Glomerular endothelial cell (primary cell): Measurements from ENCODE around the gene RUNX1. TPM values are rescaled to one million over a fixed set of nuclear protein-coding genes. Genes with fewer than 3 reads are reported as not detected.

Experiments
- DNase-seq: peaks from one replicate; pipeline ENCODE4 v3.0.0-alpha.2; 2011; ENCODE audit warnings: low read depth, low spot score; ENCODE audit errors: extremely low read depth
- total RNA-seq: library from RNA; depleted of rRNA; stranded (reverse); fragments of >200 nt; gene quantifications from 2 replicates; pipeline ENCODE4 v1.2.3, GENCODE V29; 2015

The RUNX1 gene
- total RNA-seq, 1 donor from 2014 or later, result 11.6 TPM

DNA sequence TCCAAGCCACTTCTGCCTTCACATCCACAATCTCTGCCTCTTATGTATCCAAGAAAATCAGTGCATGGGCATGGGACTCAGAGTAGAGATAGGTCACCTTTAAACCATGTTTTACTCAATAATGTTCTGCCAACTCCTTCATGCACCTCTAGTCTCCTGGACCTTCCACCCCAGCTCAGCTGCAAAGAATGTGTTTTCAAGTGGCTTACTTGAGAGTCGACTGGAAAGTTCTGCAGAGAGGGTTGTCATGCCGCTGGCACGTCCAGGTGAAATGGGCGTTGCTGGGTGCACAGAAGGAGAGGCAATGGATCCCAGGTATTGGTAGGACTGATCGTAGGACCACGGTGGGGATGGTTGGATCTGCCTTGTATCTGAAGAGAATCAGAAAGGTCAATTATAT lies 250.0 kb downstream of the RUNX1 start:
- DNase-seq, result no peak

DNA sequence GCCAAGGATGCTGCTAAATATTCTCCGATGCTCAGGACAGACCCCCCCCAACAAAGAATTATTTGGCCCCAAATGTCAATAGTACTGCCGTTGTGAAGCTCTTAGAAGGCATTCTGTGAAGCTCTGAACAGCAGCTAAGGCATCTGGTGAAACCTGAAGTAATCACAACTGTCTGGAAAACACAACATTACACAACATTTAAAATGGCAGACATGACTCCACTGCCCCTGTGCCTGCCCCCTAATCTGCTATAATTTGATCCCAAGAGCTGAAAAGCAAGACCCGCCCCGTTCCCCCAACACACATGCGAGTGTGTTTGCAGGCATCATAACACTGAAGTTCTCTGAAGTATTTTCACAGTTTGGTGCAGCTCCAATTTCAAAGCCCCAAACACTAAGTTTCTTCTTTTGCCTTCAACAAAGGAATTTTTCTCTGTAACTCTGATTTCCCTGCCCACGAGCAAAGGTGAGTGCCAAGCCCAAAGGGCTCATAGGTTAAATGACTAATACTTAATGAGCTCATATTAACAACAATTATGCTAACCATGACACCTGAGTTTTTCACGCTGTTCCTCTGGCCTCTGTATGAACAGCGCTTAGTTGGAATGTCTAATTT lies 251.1 kb downstream of the RUNX1 start:
- DNase-seq, result no peak

DNA sequence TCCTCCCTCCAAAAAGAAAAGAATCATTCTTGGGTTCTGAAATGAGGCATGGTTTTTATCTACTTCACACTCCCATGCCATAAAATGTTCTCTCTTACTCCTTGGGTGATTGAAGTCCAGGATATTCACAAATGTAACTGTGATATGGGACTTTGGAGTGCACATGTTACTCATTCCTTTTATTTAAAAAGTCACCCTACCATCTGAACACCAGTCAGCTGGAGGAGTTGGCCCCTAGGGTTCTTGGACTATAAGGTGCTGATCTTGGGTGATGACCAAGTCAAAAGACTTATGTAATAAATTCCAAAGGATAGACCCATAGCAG lies 251.9 kb downstream of the RUNX1 start:
- DNase-seq, result no peak

DNA sequence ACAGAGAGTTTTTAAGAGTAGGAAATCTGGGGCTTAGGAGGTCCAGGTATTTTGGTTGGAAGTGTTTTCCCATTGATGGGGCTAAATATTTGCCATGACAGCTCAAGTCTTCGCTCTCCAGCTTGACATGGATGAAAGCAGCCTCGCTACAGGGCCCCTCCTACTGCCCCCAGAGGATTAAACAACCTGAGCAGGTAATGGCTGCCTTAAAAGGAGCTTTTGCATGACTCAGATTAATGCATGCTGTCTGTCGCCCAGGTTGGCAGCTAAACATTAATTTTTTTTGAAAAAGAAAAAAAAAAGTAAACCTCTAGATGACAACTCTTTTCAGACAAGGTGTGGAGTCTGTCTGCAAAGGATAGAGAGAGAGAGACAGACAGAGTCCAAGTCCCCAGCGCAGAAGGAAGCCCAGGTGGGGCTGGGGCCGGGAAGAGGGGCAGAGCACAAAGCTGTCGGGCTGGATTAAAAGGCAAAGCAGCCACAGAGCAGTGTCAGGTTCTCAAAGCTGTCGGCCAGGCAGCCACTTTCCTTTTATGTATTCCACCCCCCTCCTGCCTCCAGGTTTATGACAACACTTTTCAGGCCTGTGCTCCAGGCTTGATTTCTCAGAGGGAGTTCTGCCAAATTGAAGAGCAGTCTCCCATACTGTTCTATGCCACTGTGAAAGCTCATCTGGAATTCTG lies 252.4 kb downstream of the RUNX1 start:
- no peak for DNase-seq

DNA sequence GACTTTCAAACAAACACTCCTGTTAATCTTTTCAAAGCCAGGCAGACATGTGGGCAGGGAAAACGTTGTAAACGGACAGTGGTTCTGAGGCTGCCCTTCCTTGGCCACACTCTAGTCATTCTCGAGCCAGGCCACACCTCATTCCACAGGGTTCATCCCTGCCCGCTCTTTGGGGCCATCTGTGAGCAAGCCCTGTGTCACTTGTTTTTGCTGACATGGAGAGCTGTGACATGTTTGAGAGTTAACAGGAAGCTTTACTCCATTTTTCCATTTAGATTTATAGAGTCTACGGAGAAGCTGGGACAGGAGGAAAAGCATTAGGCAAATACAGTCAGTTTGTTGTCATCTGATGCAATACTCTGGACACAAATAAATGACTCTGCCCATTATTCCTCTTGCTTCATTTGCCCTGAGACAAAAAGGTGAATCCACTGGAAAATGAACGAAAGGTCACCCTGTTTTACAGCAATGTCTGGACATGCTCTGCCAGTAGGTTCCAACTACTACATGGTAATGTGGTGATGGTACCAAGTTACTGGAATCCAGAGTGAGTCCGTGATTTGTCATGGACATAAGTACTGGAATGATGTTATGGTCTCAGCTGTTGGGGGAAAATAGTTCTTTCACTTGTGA lies 253.4 kb downstream of the RUNX1 start:
- no peak for DNase-seq

DNA sequence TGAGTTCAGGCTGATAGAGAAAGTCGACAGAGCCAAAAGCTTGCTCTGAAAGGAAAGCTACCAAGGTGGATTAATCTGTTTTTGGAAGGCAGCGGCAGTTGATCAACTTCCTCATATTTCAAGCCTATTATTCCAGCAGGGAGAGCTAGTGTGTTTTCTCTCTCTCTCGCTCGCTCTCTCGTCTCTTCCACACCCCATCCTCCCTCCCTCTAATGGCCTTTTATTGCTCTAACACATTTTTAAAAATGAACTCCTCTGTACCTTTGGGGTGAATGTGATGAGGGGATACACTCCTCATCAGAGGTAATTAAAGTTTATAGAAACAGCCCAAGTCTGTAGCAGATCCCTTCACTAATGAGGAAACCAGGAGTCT lies 253.9 kb downstream of the RUNX1 start:
- DNase-seq, result no peak

DNA sequence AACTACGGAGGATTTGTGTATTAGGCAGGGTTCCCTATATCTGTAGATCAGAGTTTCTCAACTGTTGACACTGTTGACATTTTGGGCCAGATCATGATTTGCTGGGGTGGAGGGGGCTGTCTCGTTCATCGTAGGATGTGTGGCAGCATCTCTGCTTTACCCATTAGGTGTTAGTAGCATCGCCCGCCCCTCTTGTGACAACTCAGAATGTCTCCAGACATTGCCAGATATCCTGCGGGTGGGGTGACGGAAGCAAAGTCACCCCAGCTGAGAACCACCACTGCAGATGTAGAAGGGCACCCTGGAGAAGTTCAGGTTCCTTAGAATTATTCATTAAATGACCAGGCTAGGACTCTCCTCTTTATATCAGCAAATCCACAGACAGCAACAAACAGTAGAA lies 254.4 kb downstream of the RUNX1 start:
- no peak for DNase-seq

DNA sequence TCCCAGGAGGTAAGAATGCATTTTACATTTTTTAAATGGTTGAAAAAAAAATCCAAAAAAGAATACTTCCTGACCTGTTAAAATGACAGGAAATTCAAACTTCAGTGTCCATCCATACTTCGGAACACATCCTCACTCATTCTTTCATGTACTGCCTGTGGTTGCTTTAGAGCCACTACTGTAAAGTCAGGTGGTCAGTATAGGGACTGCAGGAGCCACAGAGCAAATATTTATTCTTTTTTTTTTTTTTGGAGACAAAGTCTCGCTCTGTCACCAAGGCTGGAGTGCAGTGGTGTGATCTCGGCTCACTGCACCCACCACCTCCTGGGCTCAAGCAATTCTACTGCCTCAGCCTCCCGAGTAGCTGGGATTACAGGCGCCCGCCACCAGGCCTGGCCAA lies 255.6 kb downstream of the RUNX1 start:
- no peak for DNase-seq

DNA sequence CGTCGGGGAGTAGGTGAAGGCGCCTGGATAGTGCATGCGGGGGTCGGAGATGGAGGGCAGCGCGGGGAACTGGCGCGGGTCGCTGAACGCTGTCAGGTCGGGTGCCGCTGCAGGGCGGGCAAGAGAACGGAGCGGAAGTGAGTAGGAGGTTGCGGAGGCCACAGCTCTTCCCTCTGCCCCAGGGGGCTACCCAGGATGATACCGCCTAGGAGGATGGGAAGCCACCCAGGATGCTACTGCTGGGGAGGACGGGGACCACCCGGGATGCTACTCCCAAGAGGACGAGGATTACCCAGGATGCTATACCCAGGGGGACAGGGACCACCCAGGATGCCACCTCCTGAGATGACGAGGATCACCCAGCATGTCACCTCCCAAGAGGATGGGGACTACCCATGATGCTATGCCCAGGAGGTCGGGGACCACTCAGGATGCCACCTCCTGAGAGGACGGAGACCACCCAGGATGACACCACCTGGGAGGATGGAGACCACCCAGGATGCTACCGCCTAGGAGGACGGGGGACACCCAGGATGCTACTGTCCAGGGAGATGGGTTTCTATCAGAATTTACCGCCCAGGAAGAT lies 256.5 kb downstream of the RUNX1 start:
- DNase-seq, result no peak

DNA sequence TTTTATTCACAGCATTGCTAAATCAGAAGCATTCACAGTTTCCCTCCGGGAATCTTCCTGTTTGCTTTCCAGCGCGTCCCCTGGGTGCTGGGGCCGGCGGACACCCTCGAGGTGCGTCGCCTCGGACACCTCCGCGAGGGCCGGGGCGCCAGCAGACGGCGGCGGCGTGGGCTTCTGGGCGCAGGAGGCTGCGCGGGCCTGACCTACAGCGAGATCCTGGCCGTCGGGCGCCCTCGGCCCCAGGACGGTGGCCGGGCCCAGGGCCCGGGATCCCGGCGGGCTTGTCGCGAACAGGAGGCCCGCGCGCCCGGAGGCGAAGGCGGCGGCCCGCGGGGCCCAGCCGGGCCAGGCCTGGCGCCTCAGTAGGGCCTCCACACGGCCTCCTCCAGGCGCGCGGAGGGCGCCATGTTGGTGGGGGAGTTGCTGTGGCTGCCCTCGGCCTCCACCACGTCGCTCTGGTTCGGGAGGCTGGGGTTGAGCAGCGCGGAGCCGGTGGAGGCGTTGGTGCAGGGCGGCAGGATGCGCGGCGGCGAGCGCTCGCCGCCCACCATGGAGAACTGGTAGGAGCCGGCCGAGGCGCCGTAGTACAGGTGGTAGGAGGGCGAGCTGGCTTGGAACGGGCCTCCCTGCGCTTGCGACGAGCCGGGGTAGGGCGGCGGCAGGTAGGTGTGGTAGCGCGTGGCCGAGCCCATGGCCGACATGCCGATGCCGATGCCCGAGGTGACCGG lies 257.2 kb downstream of the RUNX1 start:
- no peak for DNase-seq

DNA sequence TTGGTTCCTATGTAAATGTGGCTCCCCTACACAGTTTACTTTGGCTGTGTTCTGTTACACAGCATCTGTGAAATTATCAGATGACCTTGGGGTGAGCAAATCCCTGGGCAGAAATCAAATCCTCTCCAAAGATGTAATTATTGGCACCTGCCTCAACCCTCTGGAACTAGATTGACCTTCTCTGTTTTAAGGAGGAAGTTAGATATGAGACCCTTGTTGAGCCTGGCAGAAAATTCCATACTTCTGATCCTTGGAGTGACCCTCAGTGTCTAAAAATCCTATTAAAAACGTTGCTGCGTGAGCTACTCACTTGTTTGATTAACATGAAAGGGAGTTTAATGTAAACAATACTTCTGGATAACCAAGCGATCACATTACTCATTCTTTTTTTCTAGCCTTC lies 258.3 kb downstream of the RUNX1 start:
- DNase-seq, result no peak

DNA sequence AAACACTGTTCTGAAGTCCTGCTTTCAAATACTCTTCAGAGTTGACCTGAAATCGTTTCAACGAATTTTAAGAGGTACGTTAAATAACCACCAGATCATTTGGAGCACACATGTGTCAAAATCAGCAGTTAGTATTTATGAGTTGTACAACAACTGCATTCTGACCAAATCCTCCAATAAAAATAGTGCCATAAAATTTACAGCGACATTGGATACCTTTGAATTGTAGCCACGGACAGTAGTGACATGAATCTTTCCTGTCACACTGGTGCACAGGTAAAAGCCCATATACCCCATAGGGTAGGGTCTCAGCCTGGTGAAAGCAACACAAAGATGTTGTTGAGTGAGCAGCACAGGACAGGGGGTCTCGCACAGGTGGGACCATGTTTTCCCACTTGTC lies 258.8 kb downstream of the RUNX1 start:
- no peak for DNase-seq

DNA sequence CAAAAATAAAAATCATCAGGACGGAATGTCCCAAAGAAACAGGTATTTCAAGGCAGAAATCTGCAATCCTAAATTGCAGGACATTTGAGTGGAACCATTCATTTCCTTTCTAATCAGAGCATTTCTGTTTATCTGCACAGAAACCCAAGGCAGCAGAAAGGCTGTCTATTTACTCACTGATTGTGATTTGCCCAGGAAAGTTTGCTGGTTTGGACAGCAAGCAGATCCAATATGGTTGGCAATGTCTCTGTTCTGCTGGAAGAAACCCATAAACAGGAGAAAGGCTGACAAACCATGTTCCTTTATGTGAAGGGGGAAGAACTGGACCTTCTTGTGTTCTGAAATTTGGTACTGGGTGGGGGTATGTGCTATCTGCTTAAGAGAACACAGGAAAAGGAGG lies 260.2 kb downstream of the RUNX1 start:
- no peak for DNase-seq

DNA sequence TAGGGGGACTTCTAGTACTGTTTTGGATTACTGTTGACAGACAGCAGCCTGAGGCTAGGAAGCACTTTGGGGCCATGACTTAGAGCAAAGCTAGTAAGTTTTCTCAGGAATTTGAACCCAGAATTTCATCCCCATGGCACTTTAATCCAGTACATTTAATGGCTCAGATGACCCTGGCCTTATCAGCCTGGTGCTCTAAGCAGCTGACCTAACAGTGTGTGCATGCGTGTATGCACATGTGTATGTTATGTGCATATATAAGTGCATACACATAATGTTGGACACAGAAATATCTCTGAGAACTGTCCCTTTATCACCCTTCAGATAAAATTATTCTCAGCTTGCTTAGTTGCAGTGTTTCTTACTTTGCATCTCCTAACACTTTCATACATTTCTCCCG lies 265.3 kb downstream of the RUNX1 start:
- no peak for DNase-seq

DNA sequence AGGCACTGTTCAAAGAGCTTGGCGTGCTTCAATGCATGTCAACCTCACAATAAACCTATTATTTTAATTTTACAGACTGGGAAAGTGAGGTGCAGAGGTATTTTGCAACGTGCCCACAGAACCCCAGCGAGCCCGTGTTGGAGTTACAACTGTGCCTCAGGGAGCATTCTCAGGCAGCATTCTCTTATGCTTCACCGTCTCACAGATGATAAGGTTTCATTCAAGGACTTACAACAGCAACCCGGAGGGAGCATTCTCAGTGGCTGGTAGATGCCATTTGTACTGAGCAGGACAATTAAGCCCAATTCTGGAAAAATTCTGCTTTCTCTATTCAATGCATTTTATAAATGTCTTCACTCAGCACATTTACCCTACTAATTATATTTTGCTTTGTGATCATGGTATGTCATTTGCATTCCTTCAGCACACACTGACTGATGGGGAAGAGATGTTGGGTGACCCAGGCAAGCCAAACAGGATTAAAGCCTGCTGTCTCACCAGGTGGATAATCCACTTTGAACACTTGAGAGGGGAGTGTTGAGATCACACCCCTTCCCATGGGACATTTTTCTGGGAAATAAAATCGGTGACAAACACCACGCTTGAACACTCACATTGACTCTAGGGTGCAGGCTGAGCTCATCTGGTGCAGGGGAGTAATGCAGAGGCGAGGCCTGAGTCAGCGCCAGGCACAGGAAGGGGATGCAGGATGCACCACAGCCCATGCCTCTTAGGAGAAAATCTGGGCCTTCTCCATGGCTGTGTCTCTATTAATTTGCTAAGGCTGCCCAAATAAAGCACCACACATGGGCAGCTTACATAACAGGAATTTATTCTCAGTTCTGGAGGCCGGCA lies 266.4 kb downstream of the RUNX1 start:
- DNase-seq, result no peak

DNA sequence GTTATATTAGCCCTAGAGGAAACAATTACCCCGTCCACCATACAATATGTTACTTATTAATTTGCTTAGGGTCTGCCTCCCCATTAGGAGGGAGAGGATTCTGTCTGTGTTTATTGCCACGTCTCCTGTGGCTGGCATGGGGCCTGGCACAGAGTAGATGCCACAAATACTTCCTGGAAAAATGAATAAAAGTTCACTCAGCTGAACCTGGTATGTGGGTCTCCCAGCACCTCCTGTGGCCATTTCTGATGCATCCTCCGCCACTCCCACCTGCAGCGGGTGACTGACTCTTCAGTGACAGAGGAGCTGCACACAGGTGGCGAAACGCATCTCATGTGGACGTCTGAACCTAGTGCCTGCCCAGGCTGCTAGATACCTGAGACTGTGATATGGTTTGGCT lies 267.6 kb downstream of the RUNX1 start:
- no peak for DNase-seq

DNA sequence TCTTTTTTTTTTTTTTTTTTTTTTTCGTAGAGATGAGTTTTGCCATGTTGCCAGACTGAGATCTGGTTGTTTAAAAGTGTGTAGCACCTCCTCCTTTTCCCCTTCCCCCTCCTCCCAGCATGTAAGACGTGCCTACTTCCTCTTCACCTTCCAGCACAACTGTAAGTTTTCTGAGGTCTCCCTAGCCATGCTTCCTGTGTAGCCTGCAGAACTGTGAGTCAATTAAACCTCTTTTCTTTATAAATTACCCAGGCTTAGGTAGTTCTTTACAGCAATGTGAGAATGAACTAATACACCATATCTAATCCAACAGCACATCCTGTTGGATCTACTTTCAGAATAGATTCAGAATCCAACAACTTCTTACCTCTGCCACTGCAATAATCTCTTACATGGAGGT lies 269.2 kb downstream of the RUNX1 start:
- DNase-seq, result no peak

DNA sequence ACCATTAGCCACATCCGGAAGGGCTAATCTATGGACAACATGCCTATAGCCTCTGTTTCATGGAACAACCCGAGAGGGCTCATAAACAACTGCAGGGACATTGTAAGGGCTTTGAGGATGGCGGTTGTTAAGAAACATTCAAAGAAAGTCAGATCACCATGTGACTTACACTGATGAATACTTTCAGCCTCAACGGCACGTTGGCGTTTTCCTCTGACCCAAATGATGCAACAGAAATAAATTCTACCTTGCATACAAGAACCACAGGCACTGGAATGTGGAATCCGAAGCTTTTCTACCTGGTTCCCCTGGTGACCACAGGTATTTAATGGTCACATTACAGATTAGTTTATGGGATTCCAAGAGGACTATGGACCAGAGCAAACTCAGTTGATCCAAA lies 273.3 kb downstream of the RUNX1 start:
- no peak for DNase-seq

DNA sequence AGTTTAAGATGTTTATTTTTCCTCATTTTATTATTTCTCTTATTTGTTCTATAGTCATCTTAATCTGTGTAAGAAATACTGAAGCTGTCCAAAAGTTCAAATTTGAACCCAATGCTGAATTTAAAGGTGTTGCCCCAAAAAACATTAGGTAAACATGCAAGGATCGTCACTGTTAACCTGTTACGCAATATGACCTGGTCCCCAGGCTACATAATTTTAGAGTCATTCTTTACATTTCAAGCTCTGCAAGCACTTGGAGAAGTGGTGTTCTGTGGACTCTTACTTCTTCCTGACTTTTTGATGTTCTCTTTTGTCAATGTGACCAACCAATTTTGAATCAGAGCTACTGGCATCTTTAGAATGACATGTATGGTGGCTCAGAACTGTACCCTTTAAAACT lies 274.4 kb downstream of the RUNX1 start:
- DNase-seq, result no peak

DNA sequence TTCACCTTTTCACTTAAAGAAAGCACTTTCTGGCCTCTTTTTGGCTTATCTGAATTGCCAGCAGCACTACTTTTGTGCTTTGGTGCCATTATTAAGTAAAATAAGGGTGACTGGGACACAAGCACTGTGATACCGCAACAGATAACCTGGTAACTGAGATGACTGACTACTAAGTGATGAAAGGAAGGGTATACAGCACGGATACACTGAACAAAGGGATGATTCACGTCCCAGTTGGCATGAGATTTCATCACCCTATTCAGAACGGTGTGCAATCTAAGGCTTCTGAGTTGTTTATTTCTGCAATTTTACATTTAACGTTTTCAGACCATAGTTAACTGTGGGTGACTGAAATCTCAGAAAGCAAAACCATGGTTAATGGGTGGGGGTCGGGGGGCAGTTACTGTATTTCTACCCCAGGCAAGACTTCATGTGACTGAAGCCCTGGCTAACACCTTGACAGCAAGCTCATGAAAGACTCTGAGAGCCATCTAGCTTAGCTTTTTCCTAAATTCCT lies 277.5 kb downstream of the RUNX1 start:
- no peak for DNase-seq
